ENCODE data around the gene NEK6. TPM values are rescaled to one million over a fixed set of nuclear protein-coding genes. Genes with fewer than 3 reads are reported as not detected.

Gene NEK6
- total and polyA plus RNA-seq, 10 of the 15 experiments (the other 5 are each of a cell fraction or from before 2014, with no cell fraction given) = 31.3 to 161 (median 89.2) TPM

- TF ChIP-seq RELB (IDR thresholded peaks at IDR 0.05; ENCODE audit: low read depth) (no peak), IRF5 (IDR thresholded peaks at IDR 0.05; ENCODE audit: borderline replicate concordance) (no peak), ZNF24 (IDR thresholded peaks at IDR 0.05) (no peak)
Measured at GRCh38 chr9:124215956-124216355, 41.8 kb upstream of the NEK6 start (continued).

- FAIRE-seq = no peak
- H3K27me3 ChIP-seq (replicated peaks in 1 of 2; ENCODE audit: control insufficient read depth in 2 of 2, insufficient read depth in 2 of 2, low read length in 1 of 2) = no peaks in the 10 kb centered on the region
- peak overlapping the region; percentile 54; the same call in 1 of the 2 replicates for H3K4me3 ChIP-seq
- WGBS (ENCODE audit: insufficient coverage, insufficient replicate concordance, low lambda C conversion rate, missing lambda C conversion rate) = 3% methylated on average over 8 of the region's 9 CpGs
- SMC1A ChIA-PET (ENCODE audit: uncharacterized antibody, unreplicated experiment) = interaction anchor here (0.7 to 13.1 kb wide), 19 partner anchors 7 to 210 kb away, joined by 3 to 249 read pairs (median 11); partner anchors contain the start of gene NEK6
- peak overlapping the region; percentile 98 for H3K27ac ChIP-seq (ENCODE audit: control insufficient read depth, insufficient read depth)
- peak overlapping the region; percentile 21 for H2AFZ ChIP-seq (ENCODE audit: control insufficient read depth, low read depth, low read length)
- TSS peak; percentile 90 for BruUV-seq (replicated peaks)
- POLR2A ChIA-PET = interaction anchor here (1.4 to 5.5 kb wide), 11 partner anchors 10 to 80 kb away, joined by 3 to 59 read pairs (median 12); partner anchors contain the start of gene NEK6
- peak overlapping the region; percentile 81 for H3K9ac ChIP-seq (ENCODE audit: control insufficient read depth, insufficient read depth, low read length)
- H3K4me1 ChIP-seq (ENCODE audit: control insufficient read depth, insufficient read depth, low read length) = peaks cover 57% of the 10 kb centered on the region
- in situ Hi-C loops (cut with MboI) = loop anchor here (25.0 kb wide), 1 partner anchor 1421 kb away; no protein-coding TSS in a partner anchor
- H3K9me3 ChIP-seq (replicated peaks; ENCODE audit: control insufficient read depth, insufficient read depth, low read length) = no peaks in the 10 kb centered on the region
- DNase-seq (ENCODE audit: low read depth, low spot score) = peak; percentile 80
- H3K79me2 ChIP-seq (ENCODE audit: control insufficient read depth, insufficient read depth, low read length) = no peaks in the 10 kb centered on the region; the same call in 1 of the 2 replicates
- RAD21 ChIA-PET (ENCODE audit: unreplicated experiment) = interaction anchor here (1.0 to 16.1 kb wide), 14 partner anchors 7 to 1269 kb away, joined by 3 to 293 read pairs (median 15); partner anchors contain the start of gene NEK6
- ATAC-seq = peak; percentile 55
- CTCF ChIA-PET = interaction anchor here (0.7 to 6.6 kb wide), 14 partner anchors 10 to 176 kb away, joined by 3 to 78 read pairs (median 4); no protein-coding TSS in a partner anchor
- intact Hi-C loops (cut with micrococcal nuclease; ENCODE audit: unreplicated experiment) = loop anchor here (1.0 to 2.0 kb wide), 3 partner anchors 14 to 75 kb away; no protein-coding TSS in a partner anchor
- no peaks in the 10 kb centered on the region for H4K20me1 ChIP-seq (ENCODE audit: control insufficient read depth, insufficient read depth)
- peak overlapping the region; percentile 92 for H3K4me2 ChIP-seq (ENCODE audit: control insufficient read depth, insufficient read depth)
- no peaks in the 10 kb centered on the region for H3K36me3 ChIP-seq (ENCODE audit: control insufficient read depth in 2 of 2, insufficient read depth in 2 of 2, low read length in 1 of 2)
- no peak for TF ChIP-seq ZBTB40 (IDR thresholded peaks at IDR 0.05; ENCODE audit: borderline replicate concordance)
- TF ChIP-seq SRF (IDR thresholded peaks at IDR 0.05; ENCODE audit: low read depth in 2 of 2, low read length in 2 of 2) = peak; percentile 58 to 62; a peak in 3 of 4 replicates
- no peak for TF ChIP-seq PML (IDR thresholded peaks at IDR 0.05; ENCODE audit: low read length)
- TF ChIP-seq IKZF1 (conservative IDR thresholded peaks at IDR 0.05) = peak; percentile 96
- peak; percentile 20 for TF ChIP-seq ZNF217 (IDR thresholded peaks at IDR 0.05)
- peak; percentile 81 for TF ChIP-seq DPF2 (IDR thresholded peaks at IDR 0.05)
- no peak for TF ChIP-seq MAX (IDR thresholded peaks at IDR 0.05; ENCODE audit: low read depth, low read length)
- no peak for TF ChIP-seq STAT1 (conservative IDR thresholded peaks at IDR 0.05)
- TF ChIP-seq SUZ12 (IDR thresholded peaks at IDR 0.05; ENCODE audit: unreplicated experiment) = no peak
- no peak for TF ChIP-seq SIX5 (IDR thresholded peaks at IDR 0.05; ENCODE audit: low read depth, low read length, severe bottlenecking)
- TF ChIP-seq CREM (IDR thresholded peaks at IDR 0.05; ENCODE audit: low read depth) = no peak
- peak; percentile 97 for TF ChIP-seq EED (IDR thresholded peaks at IDR 0.05; ENCODE audit: low read depth)
Measured at GRCh38 chr9:124216474-124217176, 41.1 kb upstream of the NEK6 start.

Data from GM12878 (cell line).